GM23338 (cell line): ENCODE measurements around the gene PAX2.

ENCODE experiments used
- CTCF ChIP-seq, 2 experiments: fragments of 200-600 bp in 1 of 2; sonication (generic) in 1 of 2; conservative IDR thresholded peaks; 2 replicates each; pipeline versions ENCODE4 v1.5.1 to v1.6.1; 2016 to 2017; ENCODE audit warnings: antibody characterized with exemption in 2 of 2, low read depth in 2 of 2, mild to moderate bottlenecking in 2 of 2, moderate library complexity in 1 of 2
- EZH2 ChIP-seq: fragments of 200-600 bp; sonication (generic); IDR thresholded peaks from one replicate; pipeline ENCODE4 v1.8.0; 2017; ENCODE audit warnings: antibody characterized with exemption, mild to moderate bottlenecking, low read depth; ENCODE audit not compliant: unreplicated experiment
- EZH2phosphoT487 ChIP-seq: fragments of 200-600 bp; sonication (generic); IDR thresholded peaks from one replicate; pipeline ENCODE4 v1.8.1; 2018; ENCODE audit warnings: antibody characterized with exemption; ENCODE audit not compliant: unreplicated experiment
- JUNB ChIP-seq: IDR thresholded peaks from one replicate; pipeline ENCODE4 v1.6.1; 2016; ENCODE audit warnings: antibody characterized with exemption; ENCODE audit not compliant: unreplicated experiment
- POLR2AphosphoS5 ChIP-seq: IDR thresholded peaks from 2 replicates; pipeline ENCODE4 v1.6.1; 2016; ENCODE audit warnings: antibody characterized with exemption, low read depth
- ZNF331 ChIP-seq: fragments of 250-450 bp; sonication (Bioruptor Pico); IDR thresholded peaks from 2 replicates; pipeline ENCODE4 v1.5.0; 2020; ENCODE audit warnings: low read depth, mild to moderate bottlenecking, moderate library complexity

GRCh38 chr10:100707261-100707848, 38.0 kb upstream of the PAX2 start:
- TF ChIP-seq EZH2 (no peak), JUNB (no peak), CTCF (conservative IDR thresholded peaks at IDR 0.05; ENCODE audit: low read depth in 2 of 2) (no peak), POLR2AphosphoS5 (no peak), EZH2phosphoT487 (no peak), ZNF331 (no peak)
